Measurements from ENCODE around the gene ALAS1. TPM values are rescaled to one million over a fixed set of nuclear protein-coding genes. Genes with fewer than 3 reads are reported as not detected.

ALAS1 gene
- total RNA-seq, 3 donors from 2014 or later = 67.2 to 103 (median 94.6) TPM

DNA sequence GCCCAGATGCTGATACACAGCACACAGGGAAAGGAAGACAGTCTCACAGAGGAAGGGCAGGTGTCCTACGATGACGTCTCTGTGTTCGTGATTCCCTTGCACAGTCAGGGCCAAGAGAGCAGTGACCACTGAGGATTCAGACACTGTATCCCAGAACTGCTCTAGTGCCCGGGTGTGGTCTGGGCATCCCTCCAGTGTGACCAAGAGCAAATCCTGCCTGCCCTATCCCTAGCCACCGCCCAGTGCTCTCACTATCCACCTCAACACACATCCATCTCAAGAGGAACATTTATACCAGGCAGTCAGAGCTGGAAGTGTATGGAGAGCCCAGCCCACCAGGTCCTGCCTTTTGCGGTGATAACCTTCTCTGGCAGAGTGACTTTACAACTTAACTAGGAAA lies 51.7 kb downstream of the ALAS1 start:
- intact Hi-C loops (cut with DNase I, micrococcal nuclease) = no loop called here

DNA sequence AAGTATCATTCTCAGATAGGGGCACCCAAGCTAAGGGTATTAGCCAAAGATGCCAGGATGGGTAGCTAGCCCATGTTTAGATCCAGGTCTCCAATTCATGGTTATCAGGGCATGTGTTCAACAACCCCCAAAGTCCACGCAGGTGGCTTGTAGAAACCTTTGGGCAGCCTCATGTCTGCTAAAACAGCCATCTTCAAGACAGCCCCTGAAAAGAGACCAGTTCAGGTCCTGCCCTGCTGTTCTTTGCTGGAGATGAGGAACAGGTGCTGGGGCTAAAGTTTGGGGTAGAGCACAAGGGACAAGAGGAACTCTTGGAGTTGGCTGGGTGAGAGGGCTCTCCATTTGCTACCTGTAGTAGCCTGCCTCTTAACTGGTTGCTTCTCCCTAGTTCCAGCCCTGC lies 52.2 kb downstream of the ALAS1 start:
- no peak for ATAC-seq
- TF ChIP-seq, protein P1, sequence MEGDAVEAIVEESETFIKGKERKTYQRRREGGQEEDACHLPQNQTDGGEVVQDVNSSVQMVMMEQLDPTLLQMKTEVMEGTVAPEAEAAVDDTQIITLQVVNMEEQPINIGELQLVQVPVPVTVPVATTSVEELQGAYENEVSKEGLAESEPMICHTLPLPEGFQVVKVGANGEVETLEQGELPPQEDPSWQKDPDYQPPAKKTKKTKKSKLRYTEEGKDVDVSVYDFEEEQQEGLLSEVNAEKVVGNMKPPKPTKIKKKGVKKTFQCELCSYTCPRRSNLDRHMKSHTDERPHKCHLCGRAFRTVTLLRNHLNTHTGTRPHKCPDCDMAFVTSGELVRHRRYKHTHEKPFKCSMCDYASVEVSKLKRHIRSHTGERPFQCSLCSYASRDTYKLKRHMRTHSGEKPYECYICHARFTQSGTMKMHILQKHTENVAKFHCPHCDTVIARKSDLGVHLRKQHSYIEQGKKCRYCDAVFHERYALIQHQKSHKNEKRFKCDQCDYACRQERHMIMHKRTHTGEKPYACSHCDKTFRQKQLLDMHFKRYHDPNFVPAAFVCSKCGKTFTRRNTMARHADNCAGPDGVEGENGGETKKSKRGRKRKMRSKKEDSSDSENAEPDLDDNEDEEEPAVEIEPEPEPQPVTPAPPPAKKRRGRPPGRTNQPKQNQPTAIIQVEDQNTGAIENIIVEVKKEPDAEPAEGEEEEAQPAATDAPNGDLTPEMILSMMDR (IDR thresholded peaks at IDR 0.05) = no peak
- peak in 1 of 3 donors; percentile 8 for DNase-seq
- H3K4me1 ChIP-seq (ENCODE audit: low read depth) = peaks cover 15% of the 10 kb centered on the region
- intact Hi-C loops (cut with DNase I, micrococcal nuclease) = no loop called here
- no peak overlapping the region for H3K4me3 ChIP-seq
- H3K36me3 ChIP-seq (ENCODE audit: low read depth) = no peaks in the 10 kb centered on the region
- H3K9me3 ChIP-seq = no peaks in the 10 kb centered on the region

More for the DNA sequence above, 51.7 kb downstream of the ALAS1 start:
- H3K4me3 ChIP-seq = no peak overlapping the region
- TF ChIP-seq, protein P1 (IDR thresholded peaks at IDR 0.05) = no peak
- H3K9me3 ChIP-seq = no peaks in the 10 kb centered on the region
- H3K36me3 ChIP-seq (ENCODE audit: low read depth) = no peaks in the 10 kb centered on the region
- H3K4me1 ChIP-seq (ENCODE audit: low read depth) = peaks cover 15% of the 10 kb centered on the region
- ATAC-seq = no peak
- no peak for DNase-seq

DNA sequence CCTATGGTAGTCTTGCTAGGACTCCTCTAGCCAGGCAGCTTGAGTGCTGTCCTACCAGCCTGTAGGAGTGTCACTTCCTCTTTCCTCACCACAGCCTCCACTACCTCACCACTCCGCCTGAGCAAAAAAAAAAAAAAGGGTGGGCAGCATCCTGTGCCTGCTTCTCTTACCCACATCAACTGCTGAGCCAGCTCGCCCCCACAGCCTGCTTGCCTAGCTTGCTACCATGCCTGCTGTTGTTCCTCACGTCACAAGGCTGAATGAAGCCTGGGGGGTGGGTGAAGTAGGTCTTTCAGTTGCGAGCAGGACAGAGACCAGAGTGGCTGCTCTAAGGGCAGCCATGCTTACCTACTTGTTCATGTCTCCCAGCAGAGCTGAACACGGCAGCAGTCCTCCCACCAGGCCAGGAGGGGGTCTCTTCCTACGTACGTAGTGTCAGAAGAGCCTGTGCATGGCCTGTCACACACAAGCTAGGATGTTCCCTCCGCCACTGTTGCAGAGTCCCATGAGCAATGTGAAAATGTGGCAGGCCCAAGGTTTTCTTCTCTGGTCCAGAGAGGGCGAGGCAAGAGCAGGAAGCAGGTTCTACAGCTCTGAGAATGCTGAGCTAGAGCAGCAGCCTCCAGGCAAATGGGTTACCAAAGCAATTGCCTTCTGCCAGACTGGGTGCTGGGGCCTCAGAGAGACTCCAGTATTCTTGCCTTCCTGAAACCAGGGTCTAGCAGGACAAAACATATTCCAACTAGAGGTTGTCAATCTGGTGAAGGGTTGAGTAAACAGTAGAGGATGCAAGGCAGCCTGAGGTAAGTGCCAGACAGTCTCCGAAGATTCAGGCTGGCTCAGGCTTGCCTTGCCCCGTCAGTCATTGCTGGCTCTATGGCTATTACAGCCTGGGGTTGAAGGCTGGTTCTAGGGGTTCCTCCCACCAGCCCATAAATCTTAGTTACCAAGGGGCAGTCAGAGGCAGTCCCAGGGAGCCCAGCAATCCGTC lies 55.6 kb downstream of the ALAS1 start:
- H3K4me3 ChIP-seq = no peak overlapping the region
- intact Hi-C loops (cut with DNase I, micrococcal nuclease) = no loop called here
- DNase-seq (peak in 2 of 3 donors; percentile 44 to 88), ATAC-seq (peak; percentile 86)
- H3K36me3 ChIP-seq (ENCODE audit: low read depth) = peaks cover 10% of the 10 kb centered on the region
- peaks cover 11% of the 10 kb centered on the region for H3K4me1 ChIP-seq (ENCODE audit: low read depth)
- H3K9me3 ChIP-seq = no peaks in the 10 kb centered on the region
- TF ChIP-seq, protein P1 (IDR thresholded peaks at IDR 0.05) = no peak

DNA sequence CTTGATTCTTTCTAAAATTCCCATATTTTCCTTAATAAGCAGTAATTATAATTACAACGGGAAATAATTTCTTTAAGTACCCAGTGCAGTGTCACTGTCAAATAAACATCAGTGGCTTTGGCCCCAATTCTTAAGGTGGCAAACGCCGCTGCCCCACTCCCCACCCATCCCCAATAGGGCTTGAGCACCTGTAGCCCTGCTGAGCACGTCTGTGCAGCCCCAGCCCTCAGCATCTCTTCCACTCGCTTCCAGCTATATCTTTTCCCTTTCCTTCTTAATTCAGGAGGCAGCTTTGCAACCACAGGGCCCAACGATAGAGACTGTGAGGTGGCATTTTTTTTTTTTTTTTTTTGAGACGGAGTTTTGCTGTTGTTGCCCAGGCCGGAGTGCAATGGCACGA lies 56.6 kb downstream of the ALAS1 start:
- ATAC-seq (no peak), DNase-seq (peak in 1 of 3 donors; percentile 2)
- TF ChIP-seq, protein P1 (IDR thresholded peaks at IDR 0.05) = no peak
- no peak overlapping the region for H3K4me3 ChIP-seq
- peaks cover 11% of the 10 kb centered on the region for H3K4me1 ChIP-seq (ENCODE audit: low read depth)
- H3K9me3 ChIP-seq = no peaks in the 10 kb centered on the region
- H3K36me3 ChIP-seq (ENCODE audit: low read depth) = peaks cover 19% of the 10 kb centered on the region
- intact Hi-C loops (cut with DNase I, micrococcal nuclease) = no loop called here

DNA sequence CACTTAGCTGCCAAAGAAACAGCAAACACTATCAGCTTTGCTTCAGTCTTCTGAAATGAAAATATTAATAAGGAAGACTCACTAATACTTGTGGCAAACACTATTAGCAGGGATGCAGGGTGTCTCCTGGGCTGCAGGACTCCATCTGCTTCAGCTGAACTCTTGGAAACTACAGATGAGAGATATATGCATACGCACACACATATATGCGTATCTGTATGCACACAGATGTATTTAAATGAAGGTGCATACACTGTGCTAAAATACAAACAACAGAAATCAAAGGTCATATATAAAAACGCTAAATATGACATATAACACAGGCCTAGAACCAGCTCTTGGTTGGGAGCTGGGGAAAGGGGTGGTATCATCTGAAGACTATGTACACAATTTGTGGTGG lies 58.2 kb downstream of the ALAS1 start:
- Histone ChIP-seq H3K4me1 (ENCODE audit: low read depth) (peaks cover 11% of the 10 kb centered on the region), H3K9me3 (no peaks in the 10 kb centered on the region), H3K36me3 (ENCODE audit: low read depth) (peaks cover 23% of the 10 kb centered on the region), H3K4me3 (no peak overlapping the region)
- TF ChIP-seq, protein P1 (IDR thresholded peaks at IDR 0.05) = no peak
- DNase-seq = no peak
- ATAC-seq = no peak
- intact Hi-C loops (cut with DNase I, micrococcal nuclease) = no loop called here

All from mucosa of descending colon (tissue), 3 donors.